B cell (primary cell): ENCODE results near the gene OOSP1. TPM values are rescaled to one million over a fixed set of nuclear protein-coding genes. Genes with fewer than 3 reads are reported as not detected.

ENCODE experiments used
- ATAC-seq: fragments of 200-7000 bp; cut with Tn5 transposase; one replicate; pipeline ENCODE4 v1.10.0; 2021; ENCODE audit warnings: low read depth, mild to moderate bottlenecking, moderate number of reproducible peaks, moderate library complexity
- CTCF ChIA-PET: fragments of 350-600 bp; sonication (Branson Sonifier 250); formaldehyde crosslinking; loops from one replicate; lab custom pipeline; 2021; ENCODE audit warnings: antibody characterized with exemption, inconsistent platforms; lab: Charles Lee
- POLR2A ChIA-PET: fragments of 350-600 bp; sonication (Branson Sonifier 250); formaldehyde crosslinking; loops from one replicate; lab custom pipeline; 2021; ENCODE audit warnings: antibody characterized with exemption; lab: Charles Lee
- DNase-seq: peaks from one replicate; pipeline ENCODE4 v3.0.0; 2013
- H2AFZ ChIP-seq: 2 replicates; pipeline ENCODE4 v1.6.1; 2012; ENCODE audit warnings: mild to moderate bottlenecking, low read depth, low read length; ENCODE audit not compliant: insufficient read depth, poor library complexity, severe bottlenecking
- H3K27ac ChIP-seq, 2 donors: 1 replicate in 1 of 2; 2 replicates in 1 of 2; pipeline ENCODE4 v1.5.1; 2012 to 2013; ENCODE audit warnings: low read length in 2 of 2, mild to moderate bottlenecking in 2 of 2, moderate library complexity in 1 of 2
- H3K27me3 ChIP-seq, 4 experiments: fragments of 200-600 bp in 1 of 4; sonication (generic) in 1 of 4; replicated peaks in 1 of 4; 1 replicate in 2 of 4; 2 replicates in 2 of 4; pipeline versions ENCODE4 v1.6.1 to v1.7.0; 2013 to 2016; ENCODE audit warnings: low read length in 3 of 4, mild to moderate bottlenecking in 2 of 4, mixed read lengths in 1 of 4, moderate library complexity in 1 of 4; ENCODE audit not compliant: insufficient read depth in 4 of 4, control insufficient read depth in 3 of 4; ENCODE audit errors: control extremely low read depth in 1 of 4
- H3K36me3 ChIP-seq, 2 experiments: replicated peaks in 1 of 2; 1 replicate in 1 of 2; 2 replicates in 1 of 2; pipeline versions ENCODE4 v1.6.1 to v1.7.1; 2013; ENCODE audit warnings: low read length in 1 of 2; ENCODE audit not compliant: insufficient read depth in 2 of 2, control insufficient read depth in 1 of 2; ENCODE audit errors: control extremely low read depth in 1 of 2, extremely low read depth in 1 of 2
- H3K4me1 ChIP-seq, 2 donors: fragments of 200-600 bp in 1 of 2; sonication (generic) in 1 of 2; 1 replicate in 1 of 2; 2 replicates in 1 of 2; pipeline versions ENCODE4 v1.5.1 to v1.6.1; 2013 to 2017; ENCODE audit warnings: low read length in 2 of 2; ENCODE audit not compliant: control insufficient read depth in 2 of 2, insufficient read depth in 2 of 2
- H3K4me2 ChIP-seq: replicated peaks from 2 replicates; pipeline ENCODE3; 2012; ENCODE audit warnings: mild to moderate bottlenecking, low read depth, low read length; ENCODE audit not compliant: poor library complexity, severe bottlenecking
- H3K4me3 ChIP-seq, 5 experiments: fragments of 200-600 bp in 1 of 5; sonication (generic) in 1 of 5; 1 replicate in 3 of 5; 2 replicates in 2 of 5; pipeline versions ENCODE4 v1.5.1 to v1.7.0; 2011 to 2016; ENCODE audit warnings: low read length in 4 of 5, mild to moderate bottlenecking in 4 of 5, low read depth in 2 of 5, control low read depth in 1 of 5, moderate library complexity in 1 of 5; ENCODE audit not compliant: insufficient read depth in 1 of 5; ENCODE audit errors: control extremely low read depth in 1 of 5, extremely low read depth in 1 of 5
- H3K79me2 ChIP-seq: fragments of 200-600 bp; sonication (generic); one replicate; pipeline ENCODE4 v1.6.0; 2016; ENCODE audit warnings: low read length; ENCODE audit not compliant: control insufficient read depth, insufficient read depth
- H3K9ac ChIP-seq: fragments of 200-600 bp; sonication (generic); 2 replicates; pipeline ENCODE4 v1.6.1; 2017; ENCODE audit warnings: mild to moderate bottlenecking, low read length, moderate library complexity
- H3K9me3 ChIP-seq, 3 donors: one replicate each; pipeline versions ENCODE4 v1.6.1 to v1.7.1; 2013; ENCODE audit warnings: low read length in 2 of 3; ENCODE audit not compliant: control insufficient read depth in 2 of 3, insufficient read depth in 1 of 3; ENCODE audit errors: control extremely low read depth in 1 of 3
- H4K20me1 ChIP-seq: 2 replicates; pipeline ENCODE4 v1.6.0; 2012; ENCODE audit warnings: mild to moderate bottlenecking, low read length; ENCODE audit not compliant: insufficient read depth, control insufficient read depth, poor library complexity, severe bottlenecking
- H3K27ac Mint-ChIP-seq: one replicate; pipeline ENCODE4 v1.8.0; 2021; ENCODE audit warnings: mixed read lengths
- H3K27me3 Mint-ChIP-seq: one replicate; pipeline ENCODE4 v1.8.0; 2021; ENCODE audit warnings: mixed read lengths
- H3K4me1 Mint-ChIP-seq: one replicate; pipeline ENCODE4 v1.8.0; 2021; ENCODE audit warnings: mixed read lengths
- H3K4me3 Mint-ChIP-seq: one replicate; pipeline ENCODE4 v1.8.0; 2021; ENCODE audit warnings: mixed read lengths
- H3K9me3 Mint-ChIP-seq: one replicate; pipeline ENCODE4 v1.8.0; 2022; ENCODE audit warnings: mixed read lengths; ENCODE audit not compliant: insufficient read depth
- EZH2 ChIP-seq: IDR thresholded peaks from 2 replicates; pipeline ENCODE4 v1.6.1; 2012; ENCODE audit warnings: borderline replicate concordance, low read depth, mild to moderate bottlenecking, moderate library complexity, low read length; ENCODE audit not compliant: insufficient read depth, poor library complexity, severe bottlenecking
- WGBS: methylation state at CpG from one replicate; pipeline ENCODE4 v1.1.5; 2013; ENCODE audit warnings: missing lambda C conversion rate; ENCODE audit not compliant: insufficient coverage; 5-methylcytosine and 5-hydroxymethylcytosine counted together
- intact Hi-C: fragments of 100-400 bp; cut with micrococcal nuclease; formaldehyde crosslinking; loops from one replicate; pipeline ENCODE4 v1.10.0; 2022
- polyA plus RNA-seq: library from polyadenylated mRNA; depleted of rRNA; stranded (reverse); fragments of >200 nt; gene quantifications from 2 replicates; pipeline ENCODE4 v1.2.3, GENCODE V29; 2012
- total RNA-seq, 2 donors: library from RNA; stranded (reverse); fragments of 120-200 nt in 1 of 2; gene quantifications; 1 replicate in 1 of 2; 2 replicates in 1 of 2; pipeline versions ENCODE4 v1.2.3 to v1.2.4, GENCODE V29; 2013 to 2022
- TF ChIP-seq, protein P1 (sequence below): fragments of 200-600 bp; IDR thresholded peaks from one replicate; pipeline ENCODE4 v1.8.0; 2022; ENCODE audit warnings: antibody characterized with exemption, mild to moderate bottlenecking

The OOSP1 gene
- total and polyA plus RNA-seq, 2 donors (not counting 1 experiment from before 2014, with no cell fraction given), result not detected

DNA sequence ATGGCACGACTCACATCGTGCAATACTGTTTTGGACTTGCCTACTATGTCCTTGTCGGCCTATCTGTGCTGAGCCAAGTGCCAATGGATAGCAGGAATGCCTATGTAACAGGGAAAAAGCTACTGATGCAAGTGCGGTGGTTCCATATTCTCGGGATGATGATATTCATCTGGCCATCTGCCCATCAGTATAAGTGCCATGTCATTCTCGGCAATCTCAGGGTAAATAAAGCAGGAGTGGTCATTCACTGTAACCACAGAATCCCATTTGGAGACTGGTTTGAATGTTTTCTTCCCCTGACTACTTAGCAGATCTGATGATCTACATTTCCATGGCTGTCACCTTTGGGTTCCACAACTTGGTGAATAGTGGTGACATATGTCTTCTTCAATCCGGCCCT lies 39.6 kb upstream of the OOSP1 start:
- WGBS, result 91% methylated on average over 5 of the region's 7 CpGs

DNA sequence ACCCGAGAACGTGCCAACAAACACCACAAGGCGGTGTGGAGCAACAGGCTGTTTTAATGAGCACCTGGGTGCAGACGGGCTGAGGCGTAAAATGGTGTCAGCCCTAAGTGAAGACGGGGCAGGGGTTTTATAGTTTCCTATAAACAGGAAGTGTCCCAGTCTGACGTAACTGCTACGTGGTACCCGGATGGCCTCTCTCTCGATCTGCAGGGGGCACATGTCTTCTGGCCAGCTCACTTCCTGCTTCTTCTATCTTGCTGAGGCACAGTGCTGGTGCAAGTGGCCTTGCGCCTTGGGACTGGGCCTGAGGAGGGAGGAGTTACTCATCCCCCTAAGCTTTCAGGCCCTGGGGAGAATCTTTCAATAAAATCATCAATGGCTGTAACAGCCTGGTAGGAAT lies 38.7 kb upstream of the OOSP1 start:
- peaks cover 0 to 5% (median 4%) of the 10 kb centered on the region in 3 donors for H3K9me3 ChIP-seq
- no peak overlapping the region for H2AFZ ChIP-seq
- DNase-seq (no peak), ATAC-seq (no peak)
- H3K4me1 ChIP-seq, result no peaks in the 10 kb centered on the region
- H3K27me3 Mint-ChIP-seq, result peaks cover 15% of the 10 kb centered on the region
- no peak overlapping the region for H3K4me2 ChIP-seq
- no peak overlapping the region for H3K27ac Mint-ChIP-seq
- TF ChIP-seq, protein P1, sequence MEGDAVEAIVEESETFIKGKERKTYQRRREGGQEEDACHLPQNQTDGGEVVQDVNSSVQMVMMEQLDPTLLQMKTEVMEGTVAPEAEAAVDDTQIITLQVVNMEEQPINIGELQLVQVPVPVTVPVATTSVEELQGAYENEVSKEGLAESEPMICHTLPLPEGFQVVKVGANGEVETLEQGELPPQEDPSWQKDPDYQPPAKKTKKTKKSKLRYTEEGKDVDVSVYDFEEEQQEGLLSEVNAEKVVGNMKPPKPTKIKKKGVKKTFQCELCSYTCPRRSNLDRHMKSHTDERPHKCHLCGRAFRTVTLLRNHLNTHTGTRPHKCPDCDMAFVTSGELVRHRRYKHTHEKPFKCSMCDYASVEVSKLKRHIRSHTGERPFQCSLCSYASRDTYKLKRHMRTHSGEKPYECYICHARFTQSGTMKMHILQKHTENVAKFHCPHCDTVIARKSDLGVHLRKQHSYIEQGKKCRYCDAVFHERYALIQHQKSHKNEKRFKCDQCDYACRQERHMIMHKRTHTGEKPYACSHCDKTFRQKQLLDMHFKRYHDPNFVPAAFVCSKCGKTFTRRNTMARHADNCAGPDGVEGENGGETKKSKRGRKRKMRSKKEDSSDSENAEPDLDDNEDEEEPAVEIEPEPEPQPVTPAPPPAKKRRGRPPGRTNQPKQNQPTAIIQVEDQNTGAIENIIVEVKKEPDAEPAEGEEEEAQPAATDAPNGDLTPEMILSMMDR, result no peak
- no peak for TF ChIP-seq EZH2
- H3K27me3 ChIP-seq, result peaks cover 0 to under 1% (median 0%) of the 10 kb centered on the region in 4 experiments
- H3K9ac ChIP-seq, result no peak overlapping the region
- 88% methylated on average over 7 of the region's 11 CpGs for WGBS
- no peak overlapping the region for H3K27ac ChIP-seq
- H3K36me3 ChIP-seq, result no peaks in the 10 kb centered on the region
- no peak overlapping the region for H3K4me3 ChIP-seq
- ChIA-PET CTCF (no interaction called here), POLR2A (no interaction called here)
- intact Hi-C loops, result no loop called here
- H3K79me2 ChIP-seq, result no peaks in the 10 kb centered on the region
- no peaks in the 10 kb centered on the region for H4K20me1 ChIP-seq
- no peak overlapping the region for H3K4me3 Mint-ChIP-seq
- H3K9me3 Mint-ChIP-seq, result no peaks in the 10 kb centered on the region
- H3K4me1 Mint-ChIP-seq, result no peaks in the 10 kb centered on the region

More for the DNA sequence above, 39.6 kb upstream of the OOSP1 start:
- ATAC-seq (no peak), DNase-seq (no peak)
- Histone ChIP-seq H3K4me2 (no peak overlapping the region), H3K27me3 (peaks cover 0 to 3% (median 0%) of the 10 kb centered on the region in 4 experiments), H3K27ac (no peak overlapping the region), H3K9ac (no peak overlapping the region), H2AFZ (no peak overlapping the region), H3K36me3 (no peaks in the 10 kb centered on the region), H4K20me1 (no peaks in the 10 kb centered on the region), H3K9me3 (peaks cover 0 to 5% (median 4%) of the 10 kb centered on the region in 3 donors), H3K4me3 (no peak overlapping the region), H3K79me2 (no peaks in the 10 kb centered on the region), H3K4me1 (no peaks in the 10 kb centered on the region)
- POLR2A ChIA-PET, result no interaction called here
- no peak for TF ChIP-seq EZH2
- TF ChIP-seq, protein P1, result no peak
- Mint-ChIP-seq H3K27ac (no peak overlapping the region), H3K4me1 (no peaks in the 10 kb centered on the region), H3K9me3 (no peaks in the 10 kb centered on the region), H3K27me3 (peaks cover 18% of the 10 kb centered on the region), H3K4me3 (no peak overlapping the region)
- intact Hi-C loops, result no loop called here
- CTCF ChIA-PET, result no interaction called here
